Prostate gland (tissue), 2 donors: ENCODE results near the gene SMIM3. TPM values are rescaled to one million over a fixed set of nuclear protein-coding genes. Genes with fewer than 3 reads are reported as not detected.
"Not testable (repeated sequence)": the region's sequence is repeated elsewhere in the genome, so short reads cannot be mapped to it uniquely, and the experiment has no call there.

Source experiments
- DNase-seq: peaks from one replicate; pipeline ENCODE4 v3.0.0-alpha.2; 2019; ENCODE audit warnings: low spot score
- H3K27ac ChIP-seq, 2 donors: fragments of 200-600 bp; sonication (generic); 2 replicates each; pipeline ENCODE4 v1.5.1; 2017 to 2019
- H3K27me3 ChIP-seq: fragments of 200-600 bp; sonication (generic); replicated peaks from 2 replicates; pipeline ENCODE4 v1.5.1; 2019; ENCODE audit not compliant: insufficient read depth
- H3K36me3 ChIP-seq, 2 donors: fragments of 200-600 bp; sonication (generic); 1 replicate in 1 of 2; 2 replicates in 1 of 2; pipeline versions ENCODE4 v1.5.1 to v1.8.1; 2017 to 2019
- H3K4me1 ChIP-seq: fragments of 200-600 bp; sonication (generic); replicated peaks from 2 replicates; pipeline ENCODE4 v1.5.1; 2019
- H3K4me3 ChIP-seq, 2 donors: fragments of 200-600 bp; sonication (generic); 2 replicates each; pipeline ENCODE4 v1.5.1; 2017 to 2019
- H3K9me3 ChIP-seq: fragments of 200-600 bp; sonication (generic); 2 replicates; pipeline ENCODE4 v1.5.1; 2017
- POLR2A ChIP-seq: fragments of 450-650 bp; IDR thresholded peaks from one replicate; pipeline ENCODE4 v1.6.1; 2016; ENCODE audit warnings: antibody characterized with exemption, mild to moderate bottlenecking
- POLR2AphosphoS5 ChIP-seq: sonication (generic); formaldehyde crosslinking; IDR thresholded peaks from one replicate; pipeline ENCODE4 v1.6.1; 2017; ENCODE audit warnings: antibody characterized with exemption
- WGBS: methylation state at CpG from one replicate; pipeline ENCODE4 v1.1.5; 2018; 5-methylcytosine and 5-hydroxymethylcytosine counted together
- intact Hi-C: fragments of 100-400 bp; cut with DNase I; formaldehyde crosslinking; loops from one replicate; pipeline ENCODE4 v1.14.2; 2022
- total RNA-seq, 2 donors: library from RNA; depleted of rRNA; stranded (reverse); fragments of >200 nt; gene quantifications; one replicate each; pipeline ENCODE4 v1.1.0, GENCODE V29; 2016
- TF ChIP-seq, protein P1 (sequence below), 4 experiments: fragments of 200-600 bp in 2 of 4; fragments of 450-650 bp in 2 of 4; sonication (generic) in 2 of 4; IDR thresholded peaks; 1 replicate in 3 of 4; 2 replicates in 1 of 4; pipeline ENCODE4 v1.5.1; 2016 to 2019; ENCODE audit warnings: antibody characterized with exemption in 4 of 4, mild to moderate bottlenecking in 2 of 4, moderate library complexity in 2 of 4

Gene SMIM3
- total RNA-seq, 2 donors from 2014 or later, result 21.2 to 26.5 TPM

DNA sequence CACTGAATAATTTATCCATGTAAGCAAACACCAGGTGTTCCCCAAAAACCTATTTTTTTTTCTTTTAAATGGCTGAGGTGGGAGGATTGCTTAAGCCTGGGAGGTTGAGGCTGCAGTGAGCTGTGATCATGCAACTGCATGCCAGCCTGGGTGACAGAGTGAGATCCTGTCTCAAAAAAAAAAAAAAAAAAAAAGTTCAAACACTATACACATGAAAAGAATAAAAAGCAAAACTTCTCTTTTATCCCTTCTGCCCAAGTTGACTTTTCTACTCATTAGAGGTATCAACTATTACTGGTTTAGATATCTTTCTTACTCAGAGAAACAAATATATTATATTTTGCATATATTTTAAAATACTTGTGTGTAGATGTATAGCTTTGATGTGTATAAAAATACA is 37.6 kb upstream of the SMIM3 start:
- intact Hi-C loops, result no loop called here
- TF ChIP-seq POLR2A, result no peak
- TF ChIP-seq POLR2AphosphoS5, result no peak
- TF ChIP-seq, protein P1, sequence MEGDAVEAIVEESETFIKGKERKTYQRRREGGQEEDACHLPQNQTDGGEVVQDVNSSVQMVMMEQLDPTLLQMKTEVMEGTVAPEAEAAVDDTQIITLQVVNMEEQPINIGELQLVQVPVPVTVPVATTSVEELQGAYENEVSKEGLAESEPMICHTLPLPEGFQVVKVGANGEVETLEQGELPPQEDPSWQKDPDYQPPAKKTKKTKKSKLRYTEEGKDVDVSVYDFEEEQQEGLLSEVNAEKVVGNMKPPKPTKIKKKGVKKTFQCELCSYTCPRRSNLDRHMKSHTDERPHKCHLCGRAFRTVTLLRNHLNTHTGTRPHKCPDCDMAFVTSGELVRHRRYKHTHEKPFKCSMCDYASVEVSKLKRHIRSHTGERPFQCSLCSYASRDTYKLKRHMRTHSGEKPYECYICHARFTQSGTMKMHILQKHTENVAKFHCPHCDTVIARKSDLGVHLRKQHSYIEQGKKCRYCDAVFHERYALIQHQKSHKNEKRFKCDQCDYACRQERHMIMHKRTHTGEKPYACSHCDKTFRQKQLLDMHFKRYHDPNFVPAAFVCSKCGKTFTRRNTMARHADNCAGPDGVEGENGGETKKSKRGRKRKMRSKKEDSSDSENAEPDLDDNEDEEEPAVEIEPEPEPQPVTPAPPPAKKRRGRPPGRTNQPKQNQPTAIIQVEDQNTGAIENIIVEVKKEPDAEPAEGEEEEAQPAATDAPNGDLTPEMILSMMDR (IDR thresholded peaks at IDR 0.05), result no peak
- H3K27me3 ChIP-seq, result no peaks in the 10 kb centered on the region
- no peaks in the 10 kb centered on the region for H3K9me3 ChIP-seq
- H3K36me3 ChIP-seq, result no peaks in the 10 kb centered on the region
- H3K27ac ChIP-seq, result no peak overlapping the region
- no peak overlapping the region for H3K4me3 ChIP-seq
- no peak for DNase-seq
- no peaks in the 10 kb centered on the region for H3K4me1 ChIP-seq

DNA sequence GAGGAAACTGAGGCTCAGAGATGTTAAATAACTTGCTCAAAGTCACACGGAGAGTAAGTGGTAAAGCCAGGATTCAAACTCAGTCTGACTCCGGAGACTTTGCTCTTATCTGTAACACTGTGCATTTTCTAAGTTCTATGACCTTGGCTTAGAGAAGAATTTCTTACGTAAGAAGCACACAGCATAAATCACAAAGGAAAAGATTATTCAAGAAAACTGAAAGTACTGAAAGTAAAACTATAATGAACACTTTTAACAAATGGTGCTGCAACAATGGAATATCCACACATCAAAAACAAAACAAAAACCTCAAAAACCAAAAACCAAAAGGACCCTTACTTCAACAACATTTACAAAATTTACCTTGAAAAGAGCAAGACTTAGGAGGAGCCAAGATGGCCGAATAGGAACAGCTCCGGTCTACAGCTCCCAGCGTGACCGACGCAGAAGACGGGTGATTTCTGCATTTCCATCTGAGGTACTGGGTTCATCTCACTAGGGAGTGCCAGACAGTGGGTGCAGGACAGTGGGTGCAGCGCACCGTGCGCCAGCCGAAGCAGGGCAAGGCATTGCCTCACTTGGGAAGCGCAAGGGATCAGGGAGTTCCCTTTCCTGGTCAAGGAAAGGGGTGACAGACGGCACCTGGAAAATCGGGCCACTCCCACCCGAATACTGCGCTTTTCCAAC is 36.0 kb upstream of the SMIM3 start:
- DNase-seq, intact Hi-C loops: not testable (repeated sequence)

DNA sequence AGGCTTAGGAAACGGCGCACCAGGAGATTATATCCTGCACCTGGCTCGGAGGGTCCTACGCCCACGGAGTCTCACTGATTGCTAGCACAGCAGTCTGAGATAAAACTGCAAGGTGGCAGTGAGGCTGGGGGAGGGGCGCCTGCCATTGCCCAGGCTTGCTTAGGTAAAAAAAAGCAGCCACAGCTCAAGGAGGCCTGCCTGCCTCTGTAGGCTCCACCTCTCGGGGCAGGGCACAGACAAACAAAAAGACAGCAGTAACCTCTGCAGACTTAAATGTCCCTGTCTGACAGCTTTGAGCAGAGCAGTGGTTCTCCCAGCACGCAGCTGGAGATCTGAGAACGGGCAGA is 35.4 kb upstream of the SMIM3 start:
- intact Hi-C loops, DNase-seq, H3K27me3 ChIP-seq, H3K36me3 ChIP-seq, H3K4me1 ChIP-seq, H3K9me3 ChIP-seq, H3K27ac ChIP-seq, H3K4me3 ChIP-seq: not testable (repeated sequence)
- WGBS, result 91% methylated on average over 9 of the region's 9 CpGs

More for the DNA sequence above, 36.0 kb upstream of the SMIM3 start:
- not testable (repeated sequence) for H3K27ac ChIP-seq, H3K9me3 ChIP-seq, H3K4me1 ChIP-seq, H3K4me3 ChIP-seq, H3K27me3 ChIP-seq, H3K36me3 ChIP-seq
- 93% methylated on average over 18 of the region's 18 CpGs for WGBS

DNA sequence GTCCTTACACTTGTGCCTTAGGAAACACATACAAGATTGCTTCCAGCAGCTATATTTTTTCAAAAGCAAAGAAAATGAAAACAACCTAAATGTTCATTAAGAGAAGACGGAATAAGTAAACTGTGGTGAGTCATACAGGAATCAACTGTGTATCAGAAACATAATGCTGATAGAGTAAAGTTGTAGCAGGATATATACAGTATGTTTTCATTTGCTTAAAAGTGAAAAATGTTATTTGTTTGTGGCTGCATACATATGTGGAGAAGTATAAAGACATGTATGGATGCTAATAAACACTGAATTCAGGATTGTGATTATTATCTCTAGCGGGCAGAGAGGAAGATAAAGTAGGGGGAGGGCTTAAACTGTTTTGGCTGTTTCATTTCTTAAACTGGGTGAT is 28.1 kb upstream of the SMIM3 start:
- H3K36me3 ChIP-seq, result no peaks in the 10 kb centered on the region

DNA sequence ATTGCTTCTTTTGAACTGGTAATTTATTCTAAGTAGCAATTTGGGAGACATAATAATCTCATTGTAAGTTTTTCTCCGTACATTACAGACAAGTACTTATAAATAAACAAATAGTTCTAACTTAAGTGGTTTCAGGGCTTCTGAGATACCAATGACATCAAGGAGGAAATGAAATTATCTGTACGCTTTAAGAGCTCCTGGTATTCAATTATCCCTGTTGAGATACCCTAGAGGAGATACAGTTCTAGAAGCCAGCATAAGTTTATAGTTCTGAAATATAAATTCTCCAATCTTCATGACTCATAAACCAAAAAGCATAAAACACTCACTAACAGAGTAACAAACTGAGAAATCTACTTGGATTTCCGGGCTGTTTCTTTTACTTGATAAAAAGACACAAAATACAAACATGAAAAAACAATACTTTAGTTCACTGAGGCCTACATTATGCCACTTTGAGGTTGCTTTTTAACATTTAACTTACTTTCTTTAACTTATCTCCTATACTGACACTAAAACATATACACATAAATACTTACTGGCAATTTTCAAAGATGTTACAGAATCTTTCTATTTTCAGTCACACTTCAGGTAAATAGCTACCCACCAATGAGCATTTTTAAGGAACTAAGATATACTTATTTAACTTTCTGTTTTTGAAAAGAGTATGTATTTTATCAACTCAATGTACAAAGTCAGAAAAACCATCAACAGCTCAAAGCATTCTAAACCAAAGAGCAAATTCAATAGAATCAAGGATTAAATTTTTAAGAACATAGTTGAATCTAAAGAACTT is 27.3 kb upstream of the SMIM3 start:
- peaks cover 6% of the 10 kb centered on the region for H3K4me1 ChIP-seq

More for the DNA sequence above, 28.1 kb upstream of the SMIM3 start:
- Histone ChIP-seq H3K27me3 (no peaks in the 10 kb centered on the region), H3K27ac (no peak overlapping the region), H3K4me1 (peaks cover 6% of the 10 kb centered on the region), H3K4me3 (no peak overlapping the region), H3K9me3 (no peaks in the 10 kb centered on the region)
- DNase-seq, result no peak
- TF ChIP-seq, protein P1 (IDR thresholded peaks at IDR 0.05), result no peak
- no peak for TF ChIP-seq POLR2A
- no peak for TF ChIP-seq POLR2AphosphoS5
- 62% methylated on average over 2 of the region's 2 CpGs for WGBS
- intact Hi-C loops, result no loop called here

More for the DNA sequence above, 27.3 kb upstream of the SMIM3 start:
- Histone ChIP-seq H3K4me3 (no peak overlapping the region), H3K27ac (no peak overlapping the region), H3K9me3 (no peaks in the 10 kb centered on the region), H3K36me3 (no peaks in the 10 kb centered on the region), H3K27me3 (no peaks in the 10 kb centered on the region)
- no peak for DNase-seq
- TF ChIP-seq, protein P1 (IDR thresholded peaks at IDR 0.05), result no peak
- TF ChIP-seq POLR2AphosphoS5 (no peak), POLR2A (no peak)
- intact Hi-C loops, result no loop called here
- 54% methylated on average over 3 of the region's 3 CpGs for WGBS
